Stomach (tissue), 9 donors: ENCODE measurements around the gene LEKR1. TPM values are rescaled to one million over a fixed set of nuclear protein-coding genes. Genes with fewer than 3 reads are reported as not detected.

Source experiments
- DNase-seq, 2 donors: peaks; one replicate each; pipeline versions ENCODE4 v3.0.0 to v3.0.0-alpha.2; 2013 to 2019
- H3K27ac ChIP-seq, 5 donors: fragments of 200-600 bp in 4 of 5; sonication (generic) in 4 of 5; one replicate each; pipeline ENCODE4 v1.5.1; 2013 to 2019; ENCODE audit warnings: mild to moderate bottlenecking in 1 of 5, moderate library complexity in 1 of 5
- H3K27me3 ChIP-seq, 3 donors: fragments of 200-600 bp; sonication (generic); one replicate each; pipeline ENCODE4 v1.5.1; 2017 to 2019; ENCODE audit warnings: mixed run types in 1 of 3
- H3K36me3 ChIP-seq, 4 donors: fragments of 200-600 bp; sonication (generic); 1 replicate in 3 of 4; 2 replicates in 1 of 4; pipeline ENCODE4 v1.5.1; 2016 to 2019
- H3K4me1 ChIP-seq, 4 donors: fragments of 200-600 bp; sonication (generic); one replicate each; pipeline ENCODE4 v1.5.1; 2016 to 2019
- H3K4me3 ChIP-seq, 4 donors: fragments of 200-600 bp; sonication (generic) in 3 of 4; one replicate each; pipeline ENCODE4 v1.5.1; 2016 to 2019; ENCODE audit warnings: mild to moderate bottlenecking in 1 of 4
- H3K9me3 ChIP-seq, 4 donors: fragments of 200-600 bp; sonication (generic); one replicate each; pipeline ENCODE4 v1.5.1; 2016 to 2019
- EP300 ChIP-seq: sonication (generic); formaldehyde crosslinking; IDR thresholded peaks from one replicate; pipeline ENCODE4 v1.6.1; 2017; ENCODE audit warnings: antibody characterized with exemption
- POLR2A ChIP-seq, 4 donors: fragments of 450-650 bp; IDR thresholded peaks; one replicate each; pipeline ENCODE4 v1.6.1; 2016; ENCODE audit warnings: antibody characterized with exemption in 4 of 4, control low read depth in 2 of 4, mild to moderate bottlenecking in 1 of 4, moderate library complexity in 1 of 4
- POLR2AphosphoS5 ChIP-seq, 3 donors: sonication (generic); formaldehyde crosslinking; IDR thresholded peaks; one replicate each; pipeline ENCODE4 v1.6.1; 2016; ENCODE audit warnings: antibody characterized with exemption in 3 of 3
- WGBS, 5 donors: extraction: QIAGEN DNeasy Blood & Tissue Kit in 3 of 5; methylation state at CpG; one replicate each; pipeline versions ENCODE4 v1.1.5 to v1.1.7; 2013 to 2018; 5-methylcytosine and 5-hydroxymethylcytosine counted together
- intact Hi-C: fragments of 100-400 bp; cut with DNase I; formaldehyde crosslinking; loops from one replicate; pipeline ENCODE4 v1.15.1; 2023; ENCODE audit warnings: low total_unique reads
- polyA plus RNA-seq, 3 donors: library from polyadenylated mRNA; stranded (reverse); fragments of 200-250 nt; gene quantifications; one replicate each; pipeline ENCODE4 v1.2.3, GENCODE V29; 2013
- total RNA-seq, 5 donors: library from RNA; depleted of rRNA; stranded (reverse); fragments of >200 nt; gene quantifications; one replicate each; pipeline versions ENCODE4 v1.1.0 to v1.2.3, GENCODE V29; 2014 to 2016
- TF ChIP-seq, protein P1 (sequence below), 7 experiments: fragments of 450-650 bp in 4 of 7; fragments of 200-600 bp in 3 of 7; sonication (generic) in 3 of 7; IDR thresholded peaks; one replicate each; pipeline ENCODE4 v1.5.1; 2016 to 2019; ENCODE audit warnings: antibody characterized with exemption in 7 of 7, control low read depth in 2 of 7, mild to moderate bottlenecking in 1 of 7
- donor health status: healthy with polysubstance abuse.
- donor health status: Bipolar disorder and iron deficiency.
- donor health status: healthy.

Gene LEKR1
- total and polyA plus RNA-seq, 8 donors, result 0.31 to 2.6 (median 0.44) TPM; not detected in 3

DNA sequence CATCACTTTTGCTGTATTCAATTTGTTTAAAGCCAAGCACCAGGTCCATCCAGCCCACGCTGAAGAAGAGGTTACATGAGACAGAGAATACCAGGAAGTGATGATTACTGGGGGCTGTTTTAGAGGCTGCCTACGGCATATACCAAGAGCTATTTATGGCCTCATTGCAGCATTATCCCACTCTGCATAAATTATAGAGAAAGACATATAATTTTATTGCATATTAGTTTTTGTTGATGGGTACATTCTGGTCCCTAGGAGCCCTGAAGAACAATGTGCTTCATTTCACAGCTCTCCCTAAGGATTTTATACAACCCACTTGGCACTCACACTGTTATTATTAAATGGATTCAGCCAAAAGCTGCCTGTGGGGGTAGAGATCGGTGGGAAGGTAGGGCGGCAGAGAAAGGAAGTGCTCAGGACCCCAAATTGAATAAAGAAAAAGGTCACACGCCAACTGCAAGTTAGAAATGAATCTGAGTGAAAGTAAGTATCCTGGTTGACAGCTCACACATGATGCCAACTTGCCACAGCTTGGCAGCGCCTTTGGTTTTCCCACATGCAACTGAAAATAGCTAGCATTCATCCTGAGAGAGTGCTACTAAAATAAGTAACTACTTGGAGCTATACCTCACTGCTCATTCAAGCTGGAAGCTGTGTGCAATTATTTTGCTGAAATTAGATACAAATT lies 260.1 kb downstream of the LEKR1 start:
- Histone ChIP-seq H3K27ac (peak overlapping the region in 3 of 5 donors; percentile 28 to 100 (median 98)), H3K36me3 (no peaks in the 10 kb centered on the region), H3K4me3 (no peak overlapping the region), H3K27me3 (no peaks in the 10 kb centered on the region), H3K9me3 (no peaks in the 10 kb centered on the region), H3K4me1 (peaks cover 25 to 56% (median 45%) of the 10 kb centered on the region in 4 donors)
- TF ChIP-seq POLR2AphosphoS5 (IDR thresholded peaks at IDR 0.05) (peak in 1 of 3 donors; percentile 19), EP300 (no peak)
- no peak for DNase-seq
- WGBS, 5 donors, result 67 to 92% (median 84%) methylated on average over 6 of the region's 6 CpGs
- intact Hi-C loops, result loop anchor here (10.0 kb wide), 2 partner anchors 49 to 411 kb away; partner anchors contain the start of gene TIPARP

DNA sequence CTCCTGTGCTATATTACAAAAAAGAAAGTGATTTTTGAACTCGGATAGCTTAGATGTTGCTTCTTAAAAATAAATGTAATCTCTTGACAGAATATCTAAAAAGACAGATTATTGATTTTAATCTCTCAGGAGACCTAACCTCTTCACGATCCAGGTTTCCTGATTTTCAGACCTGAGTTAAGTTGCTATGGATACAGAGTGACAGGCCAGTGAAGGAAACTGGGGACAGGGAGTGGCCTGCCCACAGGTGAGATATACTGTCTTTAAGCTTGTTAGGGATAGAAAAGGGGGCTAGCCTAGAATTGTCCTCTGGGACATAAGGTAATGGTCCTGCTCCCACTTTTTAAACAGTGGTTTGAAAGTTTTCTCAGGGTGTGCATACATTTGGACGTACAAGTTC lies 260.6 kb downstream of the LEKR1 start:
- WGBS, 5 donors, result 59 to 70% (median 68%) methylated on average over 3 of the region's 3 CpGs
- peaks cover 29 to 58% (median 45%) of the 10 kb centered on the region in 4 donors for H3K4me1 ChIP-seq

DNA sequence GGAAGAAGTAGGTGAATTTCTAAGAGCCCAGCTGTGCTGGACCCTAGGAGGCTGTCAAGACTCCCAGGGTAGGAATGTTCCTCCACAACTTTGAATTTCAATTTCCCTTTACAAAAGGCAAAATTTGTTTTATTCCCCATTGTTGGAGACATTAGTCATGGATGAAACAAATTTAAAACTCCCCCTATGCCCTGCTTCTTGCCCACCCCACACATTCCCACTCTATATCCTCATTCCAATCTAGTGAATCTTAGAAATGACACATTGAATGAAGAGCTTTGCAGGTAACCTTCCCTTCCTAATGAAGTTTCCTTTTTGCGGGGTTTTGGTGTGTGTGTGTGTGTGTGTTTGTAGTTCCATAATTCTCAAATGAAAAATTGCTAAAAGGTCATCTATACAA lies 261.2 kb downstream of the LEKR1 start:
- Histone ChIP-seq H3K27ac (peak overlapping the region in 4 of 5 donors; percentile 98 to 100 (median 98)), H3K9me3 (no peaks in the 10 kb centered on the region), H3K4me3 (no peak overlapping the region), H3K36me3 (no peaks in the 10 kb centered on the region), H3K27me3 (no peaks in the 10 kb centered on the region), H3K4me1 (peaks cover 26 to 59% (median 45%) of the 10 kb centered on the region in 4 donors)
- TF ChIP-seq POLR2AphosphoS5 (IDR thresholded peaks at IDR 0.05) (no peak), POLR2A (IDR thresholded peaks at IDR 0.05) (no peak)
- TF ChIP-seq, protein P1, sequence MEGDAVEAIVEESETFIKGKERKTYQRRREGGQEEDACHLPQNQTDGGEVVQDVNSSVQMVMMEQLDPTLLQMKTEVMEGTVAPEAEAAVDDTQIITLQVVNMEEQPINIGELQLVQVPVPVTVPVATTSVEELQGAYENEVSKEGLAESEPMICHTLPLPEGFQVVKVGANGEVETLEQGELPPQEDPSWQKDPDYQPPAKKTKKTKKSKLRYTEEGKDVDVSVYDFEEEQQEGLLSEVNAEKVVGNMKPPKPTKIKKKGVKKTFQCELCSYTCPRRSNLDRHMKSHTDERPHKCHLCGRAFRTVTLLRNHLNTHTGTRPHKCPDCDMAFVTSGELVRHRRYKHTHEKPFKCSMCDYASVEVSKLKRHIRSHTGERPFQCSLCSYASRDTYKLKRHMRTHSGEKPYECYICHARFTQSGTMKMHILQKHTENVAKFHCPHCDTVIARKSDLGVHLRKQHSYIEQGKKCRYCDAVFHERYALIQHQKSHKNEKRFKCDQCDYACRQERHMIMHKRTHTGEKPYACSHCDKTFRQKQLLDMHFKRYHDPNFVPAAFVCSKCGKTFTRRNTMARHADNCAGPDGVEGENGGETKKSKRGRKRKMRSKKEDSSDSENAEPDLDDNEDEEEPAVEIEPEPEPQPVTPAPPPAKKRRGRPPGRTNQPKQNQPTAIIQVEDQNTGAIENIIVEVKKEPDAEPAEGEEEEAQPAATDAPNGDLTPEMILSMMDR (IDR thresholded peaks at IDR 0.05), result no peak
- no peak for DNase-seq
- intact Hi-C loops, result loop anchor here (10.0 kb wide), 2 partner anchors 47 to 413 kb away; partner anchors contain the start of gene TIPARP
- WGBS, 5 donors, result 71 to 86% (median 78%) methylated on average over 1 of the region's 1 CpG

More for the DNA sequence above, 260.6 kb downstream of the LEKR1 start:
- peak overlapping the region in 4 of 5 donors; percentile 98 to 100 (median 98) for H3K27ac ChIP-seq
- H3K27me3 ChIP-seq, result no peaks in the 10 kb centered on the region
- intact Hi-C loops, result loop anchor here (10.0 kb wide), 2 partner anchors 48 to 412 kb away; partner anchors contain the start of gene TIPARP
- H3K36me3 ChIP-seq, result no peaks in the 10 kb centered on the region
- no peaks in the 10 kb centered on the region for H3K9me3 ChIP-seq
- DNase-seq, result no peak
- H3K4me3 ChIP-seq, result no peak overlapping the region
- TF ChIP-seq EP300 (no peak), POLR2AphosphoS5 (IDR thresholded peaks at IDR 0.05) (no peak), POLR2A (IDR thresholded peaks at IDR 0.05) (no peak)
- TF ChIP-seq, protein P1 (IDR thresholded peaks at IDR 0.05), result no peak

DNA sequence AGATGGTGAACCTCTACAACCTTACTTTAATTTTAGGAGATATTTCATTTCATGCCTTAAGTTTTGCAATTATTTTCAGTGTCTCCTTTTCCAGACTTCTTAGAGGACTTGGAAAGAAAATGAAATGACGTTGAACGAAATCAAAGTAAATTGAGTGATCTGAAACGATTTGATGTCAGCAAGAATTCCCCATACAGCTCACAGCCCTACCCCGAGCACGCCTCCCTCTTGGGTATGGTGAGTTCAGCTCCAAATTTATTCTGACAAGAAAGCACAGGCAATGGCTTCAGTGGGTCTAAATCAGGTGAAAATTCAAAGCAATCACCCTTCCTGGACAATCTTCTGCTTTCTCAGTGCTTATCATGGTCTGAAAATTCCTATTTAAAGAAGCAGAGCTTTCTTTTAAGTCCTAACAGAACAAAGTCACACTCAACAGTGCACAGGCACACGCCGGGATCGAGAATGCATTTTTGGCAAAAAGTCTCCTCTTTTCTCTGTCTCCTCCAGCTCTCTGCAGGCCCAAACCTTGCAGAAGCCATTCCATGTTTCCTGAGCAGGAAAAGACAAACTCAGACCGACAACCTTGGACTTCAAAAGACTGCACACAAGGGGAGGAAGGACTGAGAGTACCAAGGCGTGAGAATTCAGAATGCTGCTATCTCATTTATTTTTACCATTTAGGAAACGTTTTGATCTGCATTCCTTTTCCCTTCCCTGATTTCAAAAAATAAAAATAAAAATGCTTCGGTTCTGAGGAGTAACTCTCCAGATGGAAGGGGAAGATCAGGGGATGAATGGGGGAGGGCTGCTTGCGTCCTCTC lies 261.8 kb downstream of the LEKR1 start:
- 18 to 23% (median 20%) methylated on average over 13 of the region's 13 CpGs for WGBS, 5 donors
- intact Hi-C loops, result loop anchor here (10.0 kb wide), 2 partner anchors 47 to 413 kb away; partner anchors contain the start of gene TIPARP
- no peak for TF ChIP-seq POLR2AphosphoS5 (IDR thresholded peaks at IDR 0.05)
- TF ChIP-seq, protein P1 (IDR thresholded peaks at IDR 0.05), result no peak
- no peak for TF ChIP-seq EP300
- TF ChIP-seq POLR2A (IDR thresholded peaks at IDR 0.05), result no peak
- Histone ChIP-seq H3K27me3 (no peaks in the 10 kb centered on the region), H3K4me3 (peak overlapping the region; percentile 41 to 57 (median 54)), H3K27ac (peak overlapping the region; percentile 95 to 100 (median 98)), H3K4me1 (peaks cover 26 to 59% (median 45%) of the 10 kb centered on the region in 4 donors), H3K36me3 (no peaks in the 10 kb centered on the region), H3K9me3 (no peaks in the 10 kb centered on the region)
- peak in 1 of 2 donors; percentile 57 for DNase-seq
